HG03558 (cell line): ENCODE results near the gene ATF4.

Source experiments
- ATAC-seq: cut with Tn5 transposase; IDR thresholded peaks from one replicate; pipeline ENCODE4 v1.9.1; 2021; ENCODE audit warnings: moderate number of reproducible peaks; ENCODE audit not compliant: unreplicated experiment; ENCODE audit errors: extremely low read depth

ATF4 gene, protein sequence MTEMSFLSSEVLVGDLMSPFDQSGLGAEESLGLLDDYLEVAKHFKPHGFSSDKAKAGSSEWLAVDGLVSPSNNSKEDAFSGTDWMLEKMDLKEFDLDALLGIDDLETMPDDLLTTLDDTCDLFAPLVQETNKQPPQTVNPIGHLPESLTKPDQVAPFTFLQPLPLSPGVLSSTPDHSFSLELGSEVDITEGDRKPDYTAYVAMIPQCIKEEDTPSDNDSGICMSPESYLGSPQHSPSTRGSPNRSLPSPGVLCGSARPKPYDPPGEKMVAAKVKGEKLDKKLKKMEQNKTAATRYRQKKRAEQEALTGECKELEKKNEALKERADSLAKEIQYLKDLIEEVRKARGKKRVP

DNA sequence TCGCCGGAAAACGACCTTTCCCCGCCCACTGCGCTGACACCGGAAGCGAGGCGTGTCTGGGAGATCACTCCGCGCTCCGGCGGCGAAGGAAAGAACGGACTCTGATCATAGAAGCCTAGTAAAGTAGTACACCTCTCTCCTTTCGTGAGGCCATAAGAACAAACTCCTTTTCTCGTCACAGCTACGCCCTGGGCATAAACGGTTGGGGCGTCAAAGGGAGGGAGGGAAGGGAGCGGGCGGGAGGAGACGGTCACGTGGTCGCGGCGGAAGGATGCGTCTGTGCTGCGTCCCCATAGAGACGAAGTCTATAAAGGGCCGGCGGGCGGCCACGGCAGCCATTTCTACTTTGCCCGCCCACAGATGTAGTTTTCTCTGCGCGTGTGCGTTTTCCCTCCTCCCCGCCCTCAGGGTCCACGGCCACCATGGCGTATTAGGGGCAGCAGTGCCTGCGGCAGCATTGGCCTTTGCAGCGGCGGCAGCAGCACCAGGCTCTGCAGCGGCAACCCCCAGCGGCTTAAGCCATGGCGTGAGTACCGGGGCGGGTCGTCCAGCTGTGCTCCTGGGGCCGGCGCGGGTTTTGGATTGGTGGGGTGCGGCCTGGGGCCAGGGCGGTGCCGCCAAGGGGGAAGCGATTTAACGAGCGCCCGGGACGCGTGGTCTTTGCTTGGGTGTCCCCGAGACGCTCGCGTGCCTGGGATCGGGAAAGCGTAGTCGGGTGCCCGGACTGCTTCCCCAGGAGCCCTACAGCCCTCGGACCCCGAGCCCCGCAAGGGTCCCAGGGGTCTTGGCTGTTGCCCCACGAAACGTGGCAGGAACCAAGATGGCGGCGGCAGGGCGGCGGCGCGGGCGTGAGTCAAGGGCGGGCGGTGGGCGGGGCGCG lies at the start of gene ATF4:
TSS of gene ATF4 (plus strand) at position 337 of the 880 bp plus-strand sequence. CDS start 884 bp downstream, outside the sequence.
- ATAC-seq: peak; percentile 26

DNA sequence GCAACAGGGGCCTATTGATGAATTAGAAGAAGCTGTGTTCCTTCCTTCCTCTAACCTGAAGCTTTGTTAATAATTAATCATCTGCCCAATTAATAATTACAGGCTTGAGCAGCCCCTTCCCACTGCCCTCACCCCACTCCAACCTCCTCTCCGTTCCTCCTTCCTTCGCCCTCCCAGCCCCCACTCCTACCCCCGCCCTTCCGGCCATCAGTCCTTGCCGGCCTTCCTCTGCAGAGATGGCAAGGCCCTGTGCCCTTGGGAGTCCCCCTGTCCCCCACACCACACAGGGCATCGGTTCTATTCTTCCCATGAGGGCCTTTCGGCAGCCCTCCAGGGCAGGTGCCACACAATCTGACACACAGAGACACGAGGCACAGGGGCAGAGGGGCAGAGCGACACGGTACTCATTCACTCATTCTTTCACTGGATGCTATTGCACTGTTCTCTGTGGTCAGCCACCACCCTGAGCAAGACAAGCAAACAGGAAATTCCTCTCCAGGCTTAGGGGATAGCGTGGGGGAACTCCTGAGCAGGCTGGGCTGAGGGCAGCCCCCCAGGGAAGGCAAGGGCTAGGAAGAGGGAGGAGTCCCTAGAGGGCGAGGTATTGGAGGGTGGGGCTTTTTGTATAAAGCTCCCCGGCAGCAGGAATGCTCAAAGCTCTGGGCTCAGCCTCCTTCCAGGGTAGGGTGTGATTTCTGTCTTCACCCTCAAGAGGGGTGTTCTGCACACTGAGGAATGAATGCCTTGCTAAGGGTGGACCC lies 48.8 kb upstream of the ATF4 start:
- no peak for ATAC-seq

DNA sequence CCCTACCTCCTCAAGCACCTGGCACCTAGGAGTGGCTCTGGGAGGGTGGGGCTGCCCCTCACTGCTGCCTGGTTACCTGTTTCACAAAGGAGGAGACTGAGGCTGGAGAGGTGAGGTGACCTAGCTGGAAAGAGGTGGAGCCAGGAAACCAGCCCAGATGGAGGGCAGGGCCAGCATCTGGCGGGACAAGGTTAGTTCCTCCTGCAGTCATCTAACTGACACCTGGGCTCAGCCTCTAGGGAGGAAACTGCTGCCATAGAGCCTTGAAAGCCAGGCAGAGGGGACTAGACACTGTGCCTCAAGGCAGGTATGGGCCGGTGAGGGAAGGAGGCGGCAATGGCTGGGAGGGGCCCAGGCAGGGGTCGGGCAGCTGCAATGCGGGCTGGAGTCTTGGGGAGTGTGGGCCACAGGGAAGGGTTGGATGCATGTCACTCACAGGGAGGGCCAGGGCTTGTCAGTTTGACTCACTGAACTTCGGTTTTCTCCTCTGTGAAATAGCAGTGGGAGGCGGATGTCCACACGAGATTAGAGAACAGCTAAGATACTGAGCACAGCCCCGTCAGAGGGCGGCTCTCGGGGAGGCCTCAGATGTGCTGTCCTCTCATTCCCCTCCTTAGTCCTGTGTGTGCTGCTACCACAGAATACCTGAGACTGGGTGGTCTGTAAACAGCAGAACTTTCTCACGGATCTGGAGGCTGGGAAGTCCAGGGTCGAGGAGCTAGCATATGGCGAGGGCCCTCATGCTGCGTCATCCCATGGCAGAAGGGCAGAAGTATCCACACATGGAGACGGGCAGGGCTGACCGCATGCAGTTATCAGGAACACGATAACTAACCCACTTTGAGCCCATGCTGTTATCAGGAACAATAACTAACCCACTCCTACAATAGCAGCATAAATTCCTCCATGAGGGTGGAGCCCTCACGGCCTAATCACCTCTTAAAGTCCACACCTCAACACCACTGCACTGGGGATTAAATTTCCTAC lies 47.5 kb upstream of the ATF4 start:
- ATAC-seq: no peak

DNA sequence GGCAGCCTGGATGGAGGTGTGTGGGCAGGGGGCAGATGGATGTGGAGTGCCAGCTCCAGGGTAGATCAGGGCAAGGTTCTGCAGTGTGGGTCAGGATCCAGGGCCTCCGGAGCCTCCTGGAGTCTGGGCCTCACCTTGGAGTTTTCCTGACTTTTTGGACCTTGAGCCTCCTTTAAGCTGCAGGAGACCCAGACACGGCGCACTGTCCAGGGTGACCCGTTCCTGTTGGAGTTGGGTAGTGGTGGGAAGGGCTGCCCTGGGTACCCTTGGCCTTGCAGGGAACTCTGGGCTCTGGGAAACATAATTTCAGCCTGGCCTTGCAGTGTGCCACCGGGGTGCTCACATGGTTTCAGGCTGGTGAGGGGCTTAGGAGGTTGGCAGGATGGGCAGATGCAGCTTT lies 46.5 kb upstream of the ATF4 start:
- ATAC-seq: no peak

DNA sequence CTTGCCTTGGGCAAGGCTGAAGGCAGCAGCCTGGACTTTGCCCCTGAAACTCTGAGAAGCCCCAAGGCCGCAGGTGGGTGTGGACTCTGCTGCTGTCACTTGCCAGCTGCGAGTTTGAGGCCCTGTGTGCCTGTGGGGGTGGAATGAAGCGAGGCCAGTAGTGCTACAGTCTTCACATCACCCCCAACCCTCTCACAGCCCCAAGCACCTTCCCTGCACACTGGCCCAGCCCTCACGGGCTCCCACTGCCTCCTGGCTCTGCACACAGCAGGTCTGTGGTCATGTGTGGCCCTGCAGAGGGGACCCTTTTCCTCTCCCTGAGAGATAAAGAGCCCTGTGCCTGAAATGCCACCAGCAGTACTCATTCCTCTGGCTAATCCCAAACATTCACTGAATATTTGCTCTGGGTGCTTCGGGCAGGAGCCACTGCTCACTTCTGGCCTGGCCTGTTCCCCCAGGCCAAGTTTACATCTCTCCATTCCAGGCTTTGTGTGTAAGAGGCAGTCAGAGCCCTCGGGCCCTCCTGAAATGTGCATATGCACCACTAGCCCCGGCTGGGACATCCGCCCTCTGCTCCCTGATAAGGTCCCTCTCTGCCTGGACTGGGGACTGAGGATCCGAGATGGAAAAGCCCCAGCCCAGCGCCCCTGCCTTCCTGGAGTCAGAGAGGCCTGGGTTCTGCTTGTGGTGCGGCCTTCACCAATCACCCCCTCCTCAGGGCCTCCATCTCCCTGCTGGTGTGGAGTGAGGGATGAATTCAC lies 45.8 kb upstream of the ATF4 start:
- ATAC-seq: no peak

DNA sequence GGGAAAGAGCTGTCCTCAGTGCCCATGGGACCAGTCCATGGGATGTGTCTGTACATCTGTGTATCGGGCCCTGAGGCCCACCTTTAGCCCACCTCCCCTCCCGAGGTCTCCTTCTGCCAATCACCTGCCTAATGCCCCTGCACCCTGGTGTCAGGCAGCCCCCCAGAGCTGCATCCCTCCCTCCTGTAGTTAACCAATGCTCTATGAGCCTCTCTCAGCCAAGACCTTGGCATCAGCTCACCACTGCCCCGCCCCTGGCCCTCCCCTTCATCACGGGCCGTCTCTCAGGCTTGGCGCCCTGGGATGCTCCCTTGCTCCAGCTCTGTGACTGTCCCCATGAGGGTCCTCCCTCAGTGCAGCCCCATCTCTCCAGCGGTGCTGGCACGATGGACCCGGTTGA lies 45.0 kb upstream of the ATF4 start:
- ATAC-seq: no peak

DNA sequence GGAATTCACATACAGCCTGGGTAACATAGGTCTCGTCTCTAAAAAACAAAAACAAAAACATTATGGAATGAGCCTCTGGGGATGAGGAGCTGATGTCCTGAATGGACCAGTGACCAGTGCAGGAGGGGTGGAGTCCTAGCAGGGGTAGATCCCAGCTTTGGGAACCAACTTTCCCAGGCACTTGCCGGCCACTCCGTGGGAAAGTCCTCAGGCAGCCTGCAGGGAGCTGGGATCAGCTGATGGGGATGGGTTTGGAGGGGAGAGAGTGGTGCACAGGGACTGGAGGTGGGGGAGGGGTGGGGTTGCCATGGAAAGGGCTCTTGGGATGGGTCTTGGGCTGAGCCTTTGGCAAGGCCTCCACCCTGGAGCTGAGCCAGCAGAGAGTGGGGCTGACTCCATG lies 44.5 kb upstream of the ATF4 start:
- no peak for ATAC-seq

DNA sequence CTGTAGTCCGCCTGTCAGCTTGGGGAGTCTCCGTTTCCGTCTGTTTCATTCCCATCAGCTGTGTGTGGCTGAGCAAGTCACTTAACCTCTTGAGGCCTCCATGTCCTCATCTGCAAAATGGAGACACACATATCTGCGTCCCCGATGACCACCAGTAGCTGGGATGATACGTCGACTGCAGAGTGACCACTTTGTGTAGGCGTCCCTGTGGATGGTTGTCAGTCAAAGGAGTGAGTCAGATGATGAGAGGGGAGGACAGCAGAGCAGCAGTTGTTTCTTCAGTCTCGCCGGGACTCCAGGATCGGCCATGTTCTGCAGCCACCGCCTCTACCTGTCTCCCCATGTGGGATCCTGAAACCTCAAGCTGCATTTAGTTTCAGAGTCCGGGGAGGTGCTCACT lies 43.7 kb upstream of the ATF4 start:
- ATAC-seq: no peak

DNA sequence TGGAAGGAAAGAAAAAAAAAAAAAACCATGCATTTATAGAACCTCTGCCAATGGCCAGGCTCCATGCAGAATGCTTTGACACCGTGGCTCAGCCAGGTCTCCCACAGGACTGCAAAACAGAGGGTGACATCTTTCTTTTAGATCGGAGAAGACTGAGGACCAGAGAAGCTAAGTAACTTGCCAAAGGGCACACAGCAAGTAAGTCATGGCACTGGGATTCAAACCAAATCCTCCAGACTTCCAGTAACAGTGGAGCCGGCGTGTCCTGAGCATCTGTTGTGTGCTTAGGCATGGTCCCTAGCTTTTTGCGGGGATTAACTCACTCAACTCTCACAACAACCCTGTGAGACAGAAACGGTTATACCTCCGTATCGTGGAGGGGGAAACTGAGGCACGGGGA lies 42.8 kb upstream of the ATF4 start:
- ATAC-seq: no peak

DNA sequence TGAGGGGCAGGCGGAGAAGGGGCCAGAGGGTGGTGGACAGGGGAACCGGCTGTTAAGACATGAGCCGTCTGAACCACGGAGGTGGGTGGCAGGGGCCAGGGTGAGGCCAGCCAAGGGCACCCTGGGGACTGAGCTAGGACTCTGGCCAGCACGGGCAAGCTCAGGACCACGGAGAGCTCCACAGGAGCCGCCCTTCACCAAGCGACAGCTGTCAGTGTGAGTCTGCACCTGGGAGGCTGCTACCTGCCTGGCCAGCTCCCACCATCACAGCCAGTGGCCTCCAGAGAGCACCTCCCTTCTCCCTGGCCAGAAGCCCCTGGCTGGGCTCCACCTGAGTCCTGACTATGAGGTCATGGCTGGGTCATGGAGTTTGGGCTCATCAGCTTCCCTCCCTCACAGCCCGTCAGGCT lies 41.9 kb upstream of the ATF4 start:
- no peak for ATAC-seq

DNA sequence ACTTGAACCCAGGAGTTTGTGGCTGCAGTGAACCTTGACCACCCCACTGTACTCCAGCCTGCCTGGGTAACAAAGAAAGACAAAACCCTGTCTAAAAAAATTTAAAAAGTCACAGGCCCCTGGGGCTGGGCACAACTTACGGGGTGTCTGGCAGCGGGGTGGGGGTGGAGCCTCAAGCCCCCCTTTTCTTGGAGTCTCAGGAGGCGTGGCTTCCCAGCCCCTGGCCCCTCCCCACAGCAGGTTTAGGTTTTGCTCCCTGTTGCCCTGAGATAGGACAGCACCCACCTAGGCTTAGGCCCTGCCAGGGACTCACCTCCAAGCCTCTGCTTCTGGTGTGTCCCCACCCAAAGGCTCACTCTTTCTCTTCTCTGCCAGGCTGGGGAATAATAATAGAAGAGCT lies 41.1 kb upstream of the ATF4 start:
- no peak for ATAC-seq

DNA sequence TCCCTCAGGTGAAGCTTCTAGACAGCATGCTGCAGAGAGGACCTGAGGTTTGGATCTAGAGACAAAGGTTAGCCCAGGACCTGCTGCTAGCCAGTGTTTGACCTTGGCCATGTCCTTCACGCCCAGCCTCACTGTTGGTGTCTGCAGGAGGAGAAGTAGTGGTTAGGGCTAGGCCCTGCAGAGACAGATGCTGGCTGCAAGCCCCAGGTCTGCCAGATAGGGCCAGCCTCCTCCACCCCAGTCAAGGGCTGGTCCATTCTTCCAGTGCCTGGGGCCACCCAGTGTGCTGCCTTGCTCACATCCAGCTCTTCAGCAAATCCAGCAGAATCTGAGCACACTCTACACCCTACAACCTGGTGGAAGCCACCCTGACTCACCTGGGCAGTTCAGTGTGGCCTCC lies 39.8 kb upstream of the ATF4 start:
- ATAC-seq: no peak

DNA sequence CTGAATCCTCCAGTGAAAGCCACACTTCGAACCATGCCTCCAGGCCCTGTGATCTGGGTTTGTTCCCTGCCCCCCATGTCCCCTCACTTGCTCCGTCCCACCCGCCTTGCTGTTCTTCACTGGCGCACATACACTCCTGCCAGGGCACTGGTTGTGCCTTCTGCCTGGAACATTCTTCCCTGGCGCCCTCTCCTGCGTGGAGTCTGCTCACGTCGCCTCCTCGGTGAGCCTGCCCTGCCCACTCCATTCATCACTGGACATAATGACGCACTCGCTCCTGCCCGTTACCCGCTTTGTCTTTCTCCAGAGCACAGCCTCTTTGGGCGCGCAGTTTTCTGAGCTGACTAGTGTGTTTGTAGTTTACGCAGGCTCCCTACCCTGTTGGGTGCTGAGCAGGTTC lies 39.3 kb upstream of the ATF4 start:
- no peak for ATAC-seq

DNA sequence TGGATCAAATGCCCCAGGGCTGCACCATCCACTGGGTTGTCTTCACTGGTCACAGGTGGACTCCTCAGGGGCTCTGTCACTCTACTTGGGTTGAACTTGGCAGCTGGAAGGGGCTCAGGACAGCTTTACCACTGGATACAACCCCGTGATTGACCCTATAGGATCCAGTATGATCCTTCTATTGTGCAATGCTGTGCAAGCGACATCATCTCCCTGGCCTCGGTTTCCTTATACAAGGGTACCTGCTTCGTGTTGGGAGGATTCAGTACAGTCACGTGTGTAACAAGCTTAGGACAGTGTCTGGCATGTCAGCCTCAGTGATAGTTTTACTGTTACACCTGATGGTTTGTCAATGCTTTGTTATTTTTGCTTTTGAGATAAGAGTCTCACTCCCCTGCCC lies 38.8 kb upstream of the ATF4 start:
- no peak for ATAC-seq

DNA sequence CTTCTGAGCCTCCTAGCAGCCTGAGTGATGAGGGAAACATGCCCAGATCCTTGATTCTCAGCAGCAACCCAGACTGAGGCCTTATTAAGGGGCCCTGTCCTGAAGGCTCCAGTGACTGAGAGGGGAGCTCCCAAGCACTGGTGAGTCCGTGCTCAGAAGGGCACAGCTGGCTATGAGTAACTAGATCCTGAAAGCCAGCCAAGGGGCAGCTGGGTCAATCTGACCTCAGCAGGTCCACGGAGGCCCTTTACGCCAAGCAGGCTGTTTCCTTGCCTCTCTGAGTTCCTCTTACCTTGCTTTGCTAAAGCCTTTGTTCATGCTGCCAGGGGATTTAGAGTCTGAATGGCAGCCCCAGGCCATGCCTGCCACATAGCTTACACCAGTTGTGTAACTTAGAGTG lies 37.6 kb upstream of the ATF4 start:
- ATAC-seq: no peak

DNA sequence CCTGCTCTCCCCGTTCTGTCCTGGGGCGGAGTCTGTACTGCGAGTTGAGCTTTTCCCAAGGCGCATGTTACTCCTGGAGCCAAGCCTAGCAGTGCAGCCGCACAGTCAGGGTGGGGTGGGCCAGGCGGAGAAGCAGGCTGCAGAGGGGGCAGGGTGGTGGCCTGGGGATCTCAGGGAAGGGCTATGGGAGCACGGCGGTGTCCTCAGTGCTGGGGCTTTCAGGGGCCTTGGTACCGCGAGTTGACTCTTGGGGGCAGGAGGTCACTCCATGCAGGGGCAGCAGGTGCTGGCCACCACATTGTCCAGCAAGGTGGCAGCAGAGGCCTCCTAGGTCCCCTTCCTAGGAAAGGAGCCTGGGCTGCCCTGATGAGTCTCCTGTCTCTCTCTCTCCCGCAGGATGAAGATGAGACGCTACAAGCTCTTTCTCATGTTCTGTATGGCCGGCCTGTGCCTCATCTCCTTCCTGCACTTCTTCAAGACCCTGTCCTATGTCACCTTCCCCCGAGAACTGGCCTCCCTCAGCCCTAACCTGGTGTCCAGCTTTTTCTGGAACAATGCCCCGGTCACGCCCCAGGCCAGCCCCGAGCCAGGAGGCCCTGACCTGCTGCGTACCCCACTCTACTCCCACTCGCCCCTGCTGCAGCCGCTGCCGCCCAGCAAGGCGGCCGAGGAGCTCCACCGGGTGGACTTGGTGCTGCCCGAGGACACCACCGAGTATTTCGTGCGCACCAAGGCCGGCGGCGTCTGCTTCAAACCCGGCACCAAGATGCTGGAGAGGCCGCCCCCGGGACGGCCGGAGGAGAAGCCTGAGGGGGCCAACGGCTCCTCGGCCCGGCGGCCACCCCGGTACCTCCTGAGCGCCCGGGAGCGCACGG lies 33.2 kb upstream of the ATF4 start:
- ATAC-seq: no peak

DNA sequence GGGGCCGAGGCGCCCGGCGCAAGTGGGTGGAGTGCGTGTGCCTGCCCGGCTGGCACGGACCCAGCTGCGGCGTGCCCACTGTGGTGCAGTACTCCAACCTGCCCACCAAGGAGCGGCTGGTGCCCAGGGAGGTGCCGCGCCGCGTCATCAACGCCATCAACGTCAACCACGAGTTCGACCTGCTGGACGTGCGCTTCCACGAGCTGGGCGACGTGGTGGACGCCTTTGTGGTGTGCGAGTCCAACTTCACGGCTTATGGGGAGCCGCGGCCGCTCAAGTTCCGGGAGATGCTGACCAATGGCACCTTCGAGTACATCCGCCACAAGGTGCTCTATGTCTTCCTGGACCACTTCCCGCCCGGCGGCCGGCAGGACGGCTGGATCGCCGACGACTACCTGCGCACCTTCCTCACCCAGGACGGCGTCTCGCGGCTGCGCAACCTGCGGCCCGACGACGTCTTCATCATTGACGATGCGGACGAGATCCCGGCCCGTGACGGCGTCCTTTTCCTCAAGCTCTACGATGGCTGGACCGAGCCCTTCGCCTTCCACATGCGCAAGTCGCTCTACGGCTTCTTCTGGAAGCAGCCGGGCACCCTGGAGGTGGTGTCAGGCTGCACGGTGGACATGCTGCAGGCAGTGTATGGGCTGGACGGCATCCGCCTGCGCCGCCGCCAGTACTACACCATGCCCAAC lies 32.4 kb upstream of the ATF4 start:
- no peak for ATAC-seq
